HG03442 (cell line): ENCODE data around the gene CUEDC1.
"Not testable (repeated sequence)": the region's sequence is repeated elsewhere in the genome, so short reads cannot be mapped to it uniquely, and the experiment has no call there.

Source experiments
- ATAC-seq: cut with Tn5 transposase; IDR thresholded peaks from one replicate; pipeline ENCODE4 v1.9.1; 2021; ENCODE audit warnings: mild to moderate bottlenecking, moderate library complexity; ENCODE audit not compliant: unreplicated experiment

The CUEDC1 gene

DNA sequence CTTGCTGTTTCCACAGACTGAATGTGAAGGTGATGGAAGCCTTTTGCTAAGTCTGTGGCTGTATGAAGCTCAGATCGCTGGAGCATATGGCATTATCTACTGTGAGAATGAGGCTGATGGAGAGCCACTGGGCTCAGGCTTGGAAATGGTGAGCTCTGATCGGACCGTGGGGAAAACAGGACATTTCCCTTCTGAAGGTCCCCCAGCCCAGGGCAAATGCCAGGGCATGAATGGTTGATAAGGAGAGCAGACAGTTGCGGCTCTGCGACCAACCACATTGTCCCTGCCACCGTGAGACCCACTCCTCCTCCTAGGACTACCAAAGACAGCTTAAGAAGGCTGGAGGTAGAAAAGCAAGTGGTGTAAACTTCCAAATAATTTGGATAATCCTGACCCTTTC, 4.7 kb upstream of the CUEDC1 start:
- no peak for ATAC-seq

DNA sequence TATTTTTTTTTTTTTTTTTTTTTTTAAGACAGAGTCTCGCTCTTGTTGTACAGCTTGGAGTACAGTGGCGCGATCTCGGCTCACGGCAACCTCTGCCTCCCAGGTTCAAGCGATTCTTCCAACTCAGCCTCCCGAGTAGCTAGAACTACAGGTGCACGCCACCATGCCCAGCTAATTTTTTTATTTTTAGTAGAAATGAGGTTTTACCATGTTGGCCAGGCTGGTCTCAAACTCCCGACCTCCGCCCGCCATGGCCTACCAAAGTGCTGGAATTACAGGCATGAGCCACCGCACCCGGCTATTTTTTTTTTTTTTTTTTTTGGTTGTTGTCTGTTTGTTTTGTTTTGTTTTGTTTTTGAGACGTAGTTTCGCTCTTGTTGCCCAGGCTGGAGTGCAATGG, 3.2 kb upstream of the CUEDC1 start:
- ATAC-seq, result not testable (repeated sequence)

DNA sequence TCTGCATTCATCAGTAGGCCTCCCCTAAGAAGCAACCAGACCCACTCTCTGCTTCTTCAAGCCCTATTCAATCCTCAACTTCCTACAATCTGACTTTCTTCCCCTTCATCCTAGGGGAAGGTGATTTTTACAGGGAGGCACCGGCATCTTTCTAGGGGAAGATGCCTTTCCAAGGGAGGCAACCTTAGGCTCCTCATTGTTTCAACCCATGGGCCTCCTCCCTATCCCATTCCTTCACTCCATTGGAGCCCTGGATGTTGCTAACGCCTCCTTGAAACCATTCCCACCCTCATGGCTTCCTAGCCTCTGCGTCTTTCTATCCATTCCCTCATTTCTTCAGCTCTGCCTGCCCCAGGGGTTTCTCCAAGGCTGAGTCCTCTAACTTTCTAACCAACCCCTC, 2.7 kb upstream of the CUEDC1 start:
- no peak for ATAC-seq

GRCh38 chr17:57957120-57957850, 2.1 kb upstream of the CUEDC1 start:
- no peak for ATAC-seq

- no peak for ATAC-seq
Observed at GRCh38 chr17:57956291-57957119, 1.3 kb upstream of the CUEDC1 start.

- no peak for ATAC-seq
Observed at GRCh38 chr17:57954397-57955182, 622 bp downstream of the CUEDC1 start.

GRCh38 chr17:57953705-57954396, 1.4 kb downstream of the CUEDC1 start:
- no peak for ATAC-seq

DNA sequence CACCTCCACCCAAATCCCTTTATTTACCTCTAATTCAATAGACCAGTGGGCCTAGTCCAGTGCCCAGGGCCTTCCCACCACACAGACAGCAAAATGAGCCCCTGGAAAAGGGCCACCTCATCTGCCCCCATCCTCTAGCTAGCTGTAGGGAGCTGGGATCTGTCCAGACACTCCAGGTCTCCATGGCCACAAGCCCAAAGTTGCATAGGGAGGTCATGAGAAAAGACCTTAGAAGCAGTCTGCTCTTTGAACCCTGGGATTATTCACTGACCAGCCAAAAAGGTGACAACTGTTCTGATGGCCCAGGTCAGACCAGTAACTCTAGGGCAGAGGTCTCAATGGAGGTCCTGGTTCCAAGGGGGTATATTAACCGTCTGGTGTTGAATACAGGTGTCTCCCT, 2.0 kb downstream of the CUEDC1 start:
- ATAC-seq, result no peak

GRCh38 chr17:57949649-57950048, 5.6 kb downstream of the CUEDC1 start:
- no peak for ATAC-seq

GRCh38 chr17:57948555-57949420, 6.4 kb downstream of the CUEDC1 start:
- ATAC-seq, result no peak

DNA sequence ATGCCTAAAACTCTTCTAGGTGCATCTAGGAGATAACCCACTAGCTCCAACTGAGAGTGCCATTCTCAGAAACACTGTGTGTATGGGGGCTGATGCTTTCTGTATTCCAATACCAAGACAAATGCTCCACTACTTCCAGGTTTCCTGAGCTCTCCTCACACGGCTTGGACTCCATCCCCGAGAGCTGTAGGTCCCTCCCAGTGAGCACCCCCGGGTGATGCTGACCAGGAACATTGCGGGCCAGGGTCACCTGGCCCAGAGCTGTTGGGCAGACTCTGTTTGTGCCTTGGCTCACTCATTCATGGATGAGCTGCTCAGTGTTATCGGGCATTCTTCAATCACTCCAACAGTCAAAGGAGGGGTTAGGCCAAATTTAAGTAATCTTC, 7.0 kb downstream of the CUEDC1 start:
- ATAC-seq, result no peak

- ATAC-seq, result no peak
Observed at GRCh38 chr17:57947369-57947768, 7.8 kb downstream of the CUEDC1 start.

- peak; percentile 87 for ATAC-seq
Observed at GRCh38 chr17:57946798-57947358, 8.3 kb downstream of the CUEDC1 start.

DNA sequence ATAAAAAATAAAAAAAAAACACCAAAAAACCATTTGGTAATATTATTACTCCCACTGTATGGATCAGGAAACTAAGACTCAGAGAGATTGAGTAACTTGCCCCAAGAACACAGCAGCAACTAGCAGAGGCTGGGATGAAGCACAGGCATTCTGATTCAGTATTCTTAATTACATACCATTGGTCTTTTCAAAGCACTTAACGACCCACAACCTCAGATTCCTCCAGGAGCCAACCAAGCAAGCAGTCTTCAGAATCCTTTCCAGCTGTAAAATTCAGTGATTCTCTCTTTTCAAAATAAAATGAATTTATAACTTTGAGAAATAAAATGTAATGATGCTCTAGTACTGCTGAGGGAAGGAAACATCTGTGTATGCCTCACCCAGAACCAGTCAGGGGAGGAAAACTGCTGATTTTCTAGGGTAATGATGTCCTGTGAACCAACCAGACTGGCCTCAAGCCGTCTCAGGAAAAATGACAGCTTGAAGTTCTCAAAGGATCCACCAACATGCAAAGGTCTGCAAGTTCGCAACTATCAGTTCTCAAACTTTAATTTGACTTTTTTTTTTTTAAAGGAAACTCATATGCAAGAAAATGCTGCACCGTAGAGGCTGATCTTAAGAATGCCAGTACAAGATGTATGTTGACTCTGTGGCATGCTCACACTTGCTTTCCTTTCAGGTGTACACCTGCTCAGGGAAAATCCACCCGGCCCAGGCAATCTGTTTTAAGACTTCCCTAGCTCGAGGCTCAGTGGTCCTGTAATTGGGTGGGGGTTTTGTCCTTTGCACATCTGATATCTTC, 9.0 kb downstream of the CUEDC1 start:
- ATAC-seq, result no peak

GRCh38 chr17:57944908-57945307, 10.3 kb downstream of the CUEDC1 start:
- ATAC-seq, result no peak

GRCh38 chr17:57943645-57944044, 11.6 kb downstream of the CUEDC1 start:
- ATAC-seq, result no peak

DNA sequence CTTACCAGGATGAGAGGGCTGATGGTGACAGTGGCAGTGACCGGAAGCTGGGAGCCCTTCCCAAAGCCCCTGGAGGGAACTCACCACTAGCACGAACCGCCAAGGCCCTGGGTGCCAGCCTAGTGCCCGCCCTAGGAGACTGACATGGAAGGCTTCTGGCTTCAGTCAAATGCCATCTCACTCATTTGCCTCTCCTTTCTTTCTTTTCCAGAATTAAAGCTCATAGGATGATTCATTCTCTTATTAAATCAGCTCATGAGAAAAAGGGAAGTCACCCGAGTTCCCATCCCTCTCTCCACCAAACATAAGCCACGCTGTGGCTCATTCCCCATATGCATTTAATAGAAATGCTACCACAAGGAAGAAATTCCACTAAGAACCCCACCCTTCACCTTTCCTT, 12.1 kb downstream of the CUEDC1 start:
- no peak for ATAC-seq

DNA sequence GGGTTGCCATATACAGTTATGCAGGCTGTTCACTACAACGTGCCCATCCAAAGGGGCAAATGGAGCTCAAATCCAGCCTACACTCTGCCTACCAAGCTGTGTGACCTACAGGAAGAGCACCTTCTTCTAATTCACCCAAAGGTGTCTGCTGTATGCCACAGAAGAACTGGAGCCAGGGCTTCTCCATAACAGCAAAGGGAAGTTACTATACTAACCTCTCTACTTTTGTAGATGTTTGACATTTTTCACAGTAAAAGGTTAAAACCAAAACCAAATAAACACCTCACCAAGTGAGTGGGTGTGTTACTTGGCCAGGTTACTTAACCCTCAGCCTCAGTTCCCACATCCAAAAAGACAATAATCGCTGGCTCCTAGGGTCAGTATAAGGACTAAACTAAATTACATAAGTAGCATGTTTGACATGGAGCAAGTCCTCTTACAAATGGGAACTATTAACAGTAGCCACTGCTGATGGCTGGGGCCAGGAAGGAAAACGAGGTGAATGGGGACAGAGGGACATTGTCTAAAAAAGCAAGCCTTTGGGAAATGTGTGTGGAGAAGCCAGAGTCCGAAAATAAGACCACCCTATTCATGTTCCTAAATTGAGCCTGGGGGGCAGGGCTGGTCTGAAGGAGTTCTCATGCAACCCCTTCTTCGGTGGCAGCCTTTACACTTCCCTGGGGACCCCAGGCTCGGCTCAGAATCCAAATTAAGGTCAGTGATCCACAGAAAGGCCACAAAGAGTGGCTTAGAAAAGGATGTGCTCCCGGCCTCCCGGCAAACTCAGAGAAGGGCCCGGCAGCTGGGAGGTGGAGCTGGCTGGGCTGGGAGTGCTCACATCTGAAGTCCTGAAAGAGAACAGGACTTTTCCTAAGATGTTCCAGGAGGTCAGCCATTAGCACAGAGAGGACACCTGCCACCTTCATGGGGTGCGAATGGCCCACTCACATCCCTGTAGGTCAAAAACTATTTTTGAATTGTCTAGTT, 13.5 kb downstream of the CUEDC1 start:
- ATAC-seq, result no peak
